Activated CD4-positive, alpha-beta T cell treated with anti-CD3 and anti-CD28 coated beads, Interleukin-2, amount 10 ng/mL, durations not matched to agents 7 days and 5 days (primary cell): Measurements from ENCODE around the gene C5orf15. TPM values are rescaled to one million over a fixed set of nuclear protein-coding genes. Genes with fewer than 3 reads are reported as not detected.
"Not testable (repeated sequence)": the region's sequence is repeated elsewhere in the genome, so short reads cannot be mapped to it uniquely, and the experiment has no call there.

ENCODE experiments used
- CTCF ChIA-PET: fragments of 350-600 bp; sonication (Branson Sonifier 250); formaldehyde crosslinking; loops from one replicate; lab custom pipeline; 2021; ENCODE audit warnings: antibody characterized with exemption; lab: Charles Lee
- POLR2A ChIA-PET: fragments of 350-600 bp; sonication (Branson Sonifier 250); formaldehyde crosslinking; loops from one replicate; lab custom pipeline; 2021; ENCODE audit warnings: antibody characterized with exemption; lab: Charles Lee
- DNase-seq: peaks from one replicate; pipeline ENCODE4 v3.0.0-alpha.2; 2020
- H3K27ac Mint-ChIP-seq: one replicate; pipeline ENCODE4 v1.8.0; 2021; ENCODE audit warnings: mild to moderate bottlenecking, moderate library complexity, mixed read lengths
- H3K27me3 Mint-ChIP-seq: one replicate; pipeline ENCODE4 v1.8.0; 2021; ENCODE audit warnings: mixed read lengths
- H3K36me3 Mint-ChIP-seq: one replicate; pipeline ENCODE4 v1.8.0; 2021; ENCODE audit warnings: low read depth, mixed read lengths
- H3K4me1 Mint-ChIP-seq: one replicate; pipeline ENCODE4 v1.8.0; 2021; ENCODE audit warnings: mixed read lengths
- H3K4me3 Mint-ChIP-seq: one replicate; pipeline ENCODE4 v1.8.0; 2021; ENCODE audit warnings: mild to moderate bottlenecking, moderate library complexity, mixed read lengths
- H3K9me3 Mint-ChIP-seq: one replicate; pipeline ENCODE4 v1.8.0; 2021; ENCODE audit warnings: mixed read lengths
- total RNA-seq, 2 experiments: library from RNA; stranded (reverse); gene quantifications; one replicate each; pipeline ENCODE4 v1.2.3, GENCODE V29; 2021

The C5orf15 gene
- total RNA-seq, 2 experiments from 2014 or later, result 21.9 to 32.7 TPM

DNA sequence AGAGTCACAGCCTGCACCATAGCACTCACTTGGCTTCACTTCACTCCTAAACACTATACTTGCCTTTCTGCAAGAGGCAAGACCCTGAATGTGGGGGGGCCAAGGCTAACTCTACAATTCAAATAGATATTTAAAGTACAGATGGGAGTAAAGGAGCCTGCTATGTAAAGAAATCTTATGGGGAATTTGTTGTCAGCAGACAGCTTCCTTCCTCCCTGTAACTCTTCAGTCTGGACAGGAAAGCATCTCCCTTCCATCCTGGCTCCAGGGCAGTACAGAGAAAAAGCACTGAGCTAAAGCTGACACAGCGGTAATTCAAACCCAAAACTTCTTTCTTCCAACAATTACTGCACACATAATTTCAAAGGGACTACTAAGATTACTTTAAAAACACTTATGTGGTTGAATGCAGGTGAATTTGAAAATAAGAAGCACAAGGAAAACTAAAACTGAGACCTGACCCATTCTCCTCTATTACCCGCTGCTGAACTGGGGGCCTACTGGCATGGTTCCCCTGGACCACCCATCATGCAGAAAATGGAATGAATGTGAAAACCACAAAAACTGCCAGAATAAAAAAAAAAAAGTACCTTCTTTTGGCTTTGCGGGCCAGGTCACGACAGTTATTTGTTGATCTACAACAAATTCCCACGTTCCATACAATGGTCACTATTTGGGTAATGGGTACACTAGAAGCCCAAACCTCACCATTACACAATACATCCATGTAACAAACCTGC is 22.9 kb upstream of the C5orf15 start:
- Mint-ChIP-seq H3K27me3 (no peaks in the 10 kb centered on the region), H3K9me3 (no peaks in the 10 kb centered on the region), H3K4me1 (peaks cover 26% of the 10 kb centered on the region), H3K36me3 (peaks cover 29% of the 10 kb centered on the region), H3K4me3 (no peak overlapping the region), H3K27ac (peak overlapping the region; percentile 46)
- ChIA-PET POLR2A (no interaction called here), CTCF (no interaction called here)
- no peak for DNase-seq

DNA sequence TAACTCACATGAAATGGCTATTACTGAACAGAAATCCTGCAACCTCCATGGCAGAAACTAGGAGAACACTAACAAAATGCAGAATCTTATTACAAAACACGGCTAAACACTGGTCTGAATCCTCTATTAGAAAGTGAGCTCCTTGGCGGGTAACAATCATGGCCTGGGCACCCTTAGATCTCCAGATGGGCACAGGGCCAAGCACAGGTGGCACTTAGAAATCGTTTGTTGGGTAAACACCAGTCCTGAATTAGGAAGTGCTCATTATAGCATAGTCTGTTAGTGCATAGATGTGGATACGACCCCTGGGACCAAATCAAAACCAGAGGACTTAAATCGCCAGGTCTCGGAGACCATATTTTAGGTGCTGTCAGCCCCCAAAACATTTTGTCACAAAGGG is 22.0 kb upstream of the C5orf15 start:
- H3K36me3 Mint-ChIP-seq, result peaks cover 37% of the 10 kb centered on the region
- no peak overlapping the region for H3K4me3 Mint-ChIP-seq
- ChIA-PET POLR2A (no interaction called here), CTCF (no interaction called here)
- no peak overlapping the region for H3K27ac Mint-ChIP-seq
- H3K4me1 Mint-ChIP-seq, result peaks cover 23% of the 10 kb centered on the region
- no peaks in the 10 kb centered on the region for H3K27me3 Mint-ChIP-seq
- no peaks in the 10 kb centered on the region for H3K9me3 Mint-ChIP-seq
- DNase-seq, result no peak

GRCh38 chr5:133985540-133986180 is 17.2 kb upstream of the C5orf15 start:
- Mint-ChIP-seq H3K27me3 (no peaks in the 10 kb centered on the region), H3K4me1 (peaks cover 9% of the 10 kb centered on the region), H3K36me3 (peaks cover 46% of the 10 kb centered on the region), H3K27ac (peak overlapping the region; percentile 63), H3K9me3 (no peaks in the 10 kb centered on the region), H3K4me3 (no peak overlapping the region)
- DNase-seq, result no peak
- ChIA-PET CTCF (interaction anchor here (0.6 to 13.2 kb wide), 4 partner anchors 11 to 163 kb away, joined by 3 to 87 read pairs (median 4); partner anchors contain the start of gene VDAC1), POLR2A (no interaction called here)

GRCh38 chr5:133983674-133984073 is 15.2 kb upstream of the C5orf15 start:
- H3K4me3 Mint-ChIP-seq, result no peak overlapping the region
- ChIA-PET POLR2A (no interaction called here), CTCF (interaction anchor here (13.2 kb wide), 1 partner anchor 13 kb away, joined by 87 read pairs; no protein-coding TSS in a partner anchor)
- H3K4me1 Mint-ChIP-seq, result peaks cover 13% of the 10 kb centered on the region
- peak overlapping the region; percentile 60 for H3K27ac Mint-ChIP-seq
- no peak for DNase-seq
- no peaks in the 10 kb centered on the region for H3K27me3 Mint-ChIP-seq
- H3K36me3 Mint-ChIP-seq, result peaks cover 46% of the 10 kb centered on the region
- no peaks in the 10 kb centered on the region for H3K9me3 Mint-ChIP-seq

- peaks cover 41% of the 10 kb centered on the region for H3K36me3 Mint-ChIP-seq
- POLR2A ChIA-PET, result interaction anchor here (0.5 kb wide), 1 partner anchor 629 kb away, joined by 12 read pairs; no protein-coding TSS in a partner anchor
- CTCF ChIA-PET, result interaction anchor here (1.3 to 13.2 kb wide), 2 partner anchors 15 to 23 kb away, joined by 3 to 87 read pairs; partner anchors contain the start of gene VDAC1
- DNase-seq, result no peak
- no peaks in the 10 kb centered on the region for H3K27me3 Mint-ChIP-seq
- H3K9me3 Mint-ChIP-seq, result no peaks in the 10 kb centered on the region
- H3K4me1 Mint-ChIP-seq, result peaks cover 22% of the 10 kb centered on the region
- no peak overlapping the region for H3K27ac Mint-ChIP-seq
- no peak overlapping the region for H3K4me3 Mint-ChIP-seq
Measured at GRCh38 chr5:133981714-133982113, 13.3 kb upstream of the C5orf15 start.

GRCh38 chr5:133980652-133981051 is 12.2 kb upstream of the C5orf15 start:
- Mint-ChIP-seq H3K9me3 (no peaks in the 10 kb centered on the region), H3K4me1 (peaks cover 22% of the 10 kb centered on the region), H3K4me3 (no peak overlapping the region), H3K36me3 (peaks cover 38% of the 10 kb centered on the region), H3K27ac (no peak overlapping the region), H3K27me3 (no peaks in the 10 kb centered on the region)
- ChIA-PET CTCF (interaction anchor here (1.3 to 13.2 kb wide), 3 partner anchors 11 to 24 kb away, joined by 3 to 87 read pairs (median 19); partner anchors contain the start of gene VDAC1), POLR2A (no interaction called here)
- DNase-seq, result no peak

GRCh38 chr5:133978943-133979342 is 10.5 kb upstream of the C5orf15 start:
- no peak for DNase-seq
- ChIA-PET POLR2A (no interaction called here), CTCF (interaction anchor here (3.0 to 13.2 kb wide), 2 partner anchors 9 to 18 kb away, joined by 19 to 87 read pairs; no protein-coding TSS in a partner anchor)
- Mint-ChIP-seq H3K36me3 (peaks cover 40% of the 10 kb centered on the region), H3K27me3 (no peaks in the 10 kb centered on the region), H3K9me3 (no peaks in the 10 kb centered on the region), H3K27ac (no peak overlapping the region), H3K4me3 (no peak overlapping the region), H3K4me1 (peaks cover 22% of the 10 kb centered on the region)

DNA sequence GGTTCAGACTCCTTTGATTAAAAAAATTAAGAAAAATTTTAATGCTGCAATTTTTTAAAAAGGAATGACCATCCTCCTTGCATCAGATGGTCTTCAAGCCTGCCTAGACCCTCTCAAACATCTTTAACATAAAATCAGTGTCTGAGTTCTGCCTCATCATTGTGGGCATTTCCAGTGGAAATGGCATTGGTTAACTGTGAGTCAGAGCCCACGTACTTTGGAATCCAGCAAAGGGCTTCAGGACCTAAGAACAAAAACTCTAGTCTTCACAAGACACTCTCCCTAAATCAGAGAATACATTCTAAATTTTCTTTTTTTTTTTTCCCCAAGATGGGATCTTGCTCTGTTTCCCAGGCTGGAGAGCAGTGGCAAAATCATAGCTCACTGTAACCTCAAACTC is 9.4 kb upstream of the C5orf15 start:
- CTCF ChIA-PET, result interaction anchor here (1.5 to 13.2 kb wide), 4 partner anchors 8 to 19 kb away, joined by 5 to 87 read pairs (median 13); no protein-coding TSS in a partner anchor
- Mint-ChIP-seq H3K4me1 (peaks cover 20% of the 10 kb centered on the region), H3K4me3 (no peak overlapping the region), H3K27me3 (no peaks in the 10 kb centered on the region), H3K36me3 (peaks cover 41% of the 10 kb centered on the region), H3K9me3 (no peaks in the 10 kb centered on the region), H3K27ac (peak overlapping the region; percentile 19)
- POLR2A ChIA-PET, result no interaction called here
- no peak for DNase-seq

DNA sequence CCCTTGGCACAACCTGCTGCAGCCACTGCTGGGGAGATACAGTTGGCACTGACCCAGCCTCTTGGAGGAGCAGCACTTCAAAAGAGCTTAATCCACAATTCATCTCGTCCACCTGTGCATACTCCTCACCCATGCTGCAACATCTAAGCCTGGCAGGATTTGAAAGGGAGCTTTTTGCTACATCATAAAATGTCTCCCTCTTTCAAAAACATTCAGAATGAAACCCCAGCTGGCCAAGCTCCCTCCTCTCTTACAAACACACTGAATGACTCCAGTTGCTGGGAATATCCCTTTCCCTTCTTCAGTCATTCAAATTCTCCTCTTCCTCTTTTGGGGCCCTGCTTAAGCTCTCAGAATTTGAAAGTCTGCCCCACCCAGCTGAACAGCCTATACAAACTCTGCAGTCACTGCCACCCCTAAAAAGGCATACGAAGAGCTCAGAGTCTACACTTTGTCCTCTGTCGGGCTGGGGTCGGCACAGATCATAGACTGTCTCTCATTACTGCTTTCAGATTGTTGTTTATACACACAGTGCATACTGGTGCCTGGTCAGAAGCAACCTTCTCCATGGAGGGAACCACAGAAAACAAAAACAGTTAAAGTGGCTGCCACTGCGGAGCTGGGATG is 8.8 kb upstream of the C5orf15 start:
- ChIA-PET POLR2A (no interaction called here), CTCF (interaction anchor here (0.7 to 13.2 kb wide), 4 partner anchors 10 to 62 kb away, joined by 4 to 87 read pairs (median 6); no protein-coding TSS in a partner anchor)
- H3K36me3 Mint-ChIP-seq, result peaks cover 45% of the 10 kb centered on the region
- H3K27me3 Mint-ChIP-seq, result no peaks in the 10 kb centered on the region
- no peaks in the 10 kb centered on the region for H3K9me3 Mint-ChIP-seq
- peak overlapping the region; percentile 74 for H3K27ac Mint-ChIP-seq
- H3K4me3 Mint-ChIP-seq, result no peak overlapping the region
- no peak for DNase-seq
- peaks cover 20% of the 10 kb centered on the region for H3K4me1 Mint-ChIP-seq

DNA sequence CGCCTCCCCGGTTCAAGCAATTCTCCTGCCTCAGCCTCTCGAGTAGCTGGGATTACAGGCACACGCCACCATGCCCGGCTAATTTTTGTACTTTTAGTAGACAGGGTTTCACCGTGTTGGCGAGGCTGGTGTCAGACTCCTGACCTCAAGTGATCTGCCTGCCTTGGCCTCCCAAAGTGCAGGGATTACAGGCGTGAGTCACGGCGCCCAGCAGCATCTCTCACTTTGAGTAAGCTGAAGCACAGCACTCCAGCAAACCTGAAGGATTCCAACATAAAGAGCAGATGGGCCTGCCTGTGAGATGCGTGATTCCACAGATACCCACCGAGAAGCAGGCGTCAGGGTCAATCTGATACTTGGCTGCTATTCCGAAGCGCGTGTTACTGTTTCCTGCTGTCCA is 7.1 kb upstream of the C5orf15 start:
- H3K4me3 Mint-ChIP-seq, H3K27ac Mint-ChIP-seq, DNase-seq, H3K9me3 Mint-ChIP-seq, POLR2A ChIA-PET, H3K27me3 Mint-ChIP-seq: not testable (repeated sequence)
- peaks cover 41% of the 10 kb centered on the region for H3K36me3 Mint-ChIP-seq
- CTCF ChIA-PET, result interaction anchor here (0.7 to 13.2 kb wide), 2 partner anchors 14 to 21 kb away, joined by 3 to 87 read pairs; no protein-coding TSS in a partner anchor
- H3K4me1 Mint-ChIP-seq, result peaks cover 13% of the 10 kb centered on the region

DNA sequence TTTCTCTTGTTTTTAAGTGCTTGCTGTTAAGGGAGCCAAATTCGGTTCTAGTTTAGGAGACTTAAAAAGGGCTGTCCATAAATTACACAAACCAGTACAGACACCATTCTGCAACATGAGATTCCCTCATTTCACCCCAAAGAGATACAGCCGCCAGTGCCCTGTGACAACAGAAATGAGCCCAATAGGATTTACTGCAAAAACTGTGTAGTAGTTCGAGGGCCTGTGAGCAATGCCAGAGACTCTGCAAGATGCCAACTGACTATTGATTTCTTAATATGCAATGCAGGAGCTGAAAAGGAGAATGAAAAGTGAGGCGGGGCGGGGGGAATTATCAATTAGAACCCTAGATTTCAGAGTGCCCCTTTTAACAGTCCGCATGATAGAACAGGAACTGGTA is 5.7 kb upstream of the C5orf15 start:
- ChIA-PET POLR2A (no interaction called here), CTCF (no interaction called here)
- Mint-ChIP-seq H3K36me3 (peaks cover 34% of the 10 kb centered on the region), H3K27ac (no peak overlapping the region), H3K4me3 (no peak overlapping the region), H3K4me1 (peaks cover 18% of the 10 kb centered on the region), H3K9me3 (no peaks in the 10 kb centered on the region), H3K27me3 (no peaks in the 10 kb centered on the region)
- DNase-seq, result no peak

DNA sequence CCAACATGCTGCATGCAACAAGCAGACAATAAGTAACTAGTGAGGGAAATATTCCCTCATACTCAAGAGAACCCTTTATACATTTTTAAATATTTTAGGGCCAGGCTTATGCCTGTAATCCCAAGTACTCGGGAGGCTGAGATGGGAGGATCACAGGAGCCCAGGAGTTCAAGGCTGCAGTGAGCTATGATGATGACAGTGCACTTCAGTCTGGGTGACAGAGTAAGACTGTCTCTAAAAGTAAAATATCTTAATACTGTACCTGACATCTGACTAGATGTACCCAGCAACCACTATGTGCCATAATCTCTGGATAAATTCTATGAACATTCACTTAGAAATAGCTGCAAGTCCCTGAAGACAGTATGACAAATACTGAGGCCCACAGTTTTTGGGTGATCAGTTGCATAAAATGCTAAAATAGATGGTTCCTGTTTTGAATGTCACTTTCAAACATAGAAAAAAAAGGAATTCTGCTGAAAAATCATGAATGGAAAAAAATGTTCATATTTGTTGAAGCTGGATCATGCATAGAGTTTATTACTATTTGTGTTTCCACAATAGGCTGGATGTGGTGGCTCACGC is 2.0 kb upstream of the C5orf15 start:
- POLR2A ChIA-PET, result no interaction called here
- Mint-ChIP-seq H3K36me3 (peaks cover 22% of the 10 kb centered on the region), H3K27ac (peak overlapping the region; percentile 97), H3K27me3 (no peaks in the 10 kb centered on the region), H3K9me3 (no peaks in the 10 kb centered on the region), H3K4me1 (peaks cover 31% of the 10 kb centered on the region), H3K4me3 (peak overlapping the region; percentile 94)
- CTCF ChIA-PET, result interaction anchor here (0.5 to 2.8 kb wide), 3 partner anchors 9 to 920 kb away, joined by 3 to 19 read pairs (median 3); no protein-coding TSS in a partner anchor
- no peak for DNase-seq
